Karpas-422 (cell line): ENCODE results near the gene ITSN1. TPM values are rescaled to one million over a fixed set of nuclear protein-coding genes. Genes with fewer than 3 reads are reported as not detected.

Experiments used
- DNase-seq: peaks from one replicate; pipeline ENCODE4 v3.0.0-alpha.2; 2015
- H2AFZ ChIP-seq: fragments of 200-600 bp; sonication (generic); 2 replicates; pipeline ENCODE4 v1.6.1; 2014; ENCODE audit warnings: antibody characterized with exemption, low read length, mixed read lengths
- H3K27ac ChIP-seq: fragments of 200-600 bp; sonication (generic); 2 replicates; pipeline ENCODE4 v1.5.1; 2014; ENCODE audit warnings: mild to moderate bottlenecking, low read length, moderate library complexity
- H3K27me3 ChIP-seq: fragments of 200-600 bp; sonication (generic); 2 replicates; pipeline ENCODE4 v1.6.1; 2014; ENCODE audit warnings: low read length, mixed read lengths
- H3K36me3 ChIP-seq: fragments of 200-600 bp; sonication (generic); 2 replicates; pipeline ENCODE4 v1.6.1; 2014; ENCODE audit warnings: low read length, mixed read lengths; ENCODE audit not compliant: insufficient read depth
- H3K4me1 ChIP-seq: fragments of 200-600 bp; sonication (generic); 2 replicates; pipeline ENCODE4 v1.6.1; 2014; ENCODE audit warnings: mild to moderate bottlenecking, low read length, mixed read lengths
- H3K4me2 ChIP-seq: fragments of 200-600 bp; sonication (generic); 2 replicates; pipeline ENCODE4 v1.6.1; 2014; ENCODE audit warnings: low read length, low read depth, mild to moderate bottlenecking; ENCODE audit not compliant: poor library complexity, severe bottlenecking
- H3K4me3 ChIP-seq: fragments of 200-600 bp; sonication (generic); 2 replicates; pipeline ENCODE4 v1.5.1; 2014; ENCODE audit warnings: mild to moderate bottlenecking, antibody characterized with exemption, low read length, mixed read lengths
- H3K79me2 ChIP-seq: fragments of 200-600 bp; sonication (generic); 2 replicates; pipeline ENCODE4 v1.6.1; 2014; ENCODE audit warnings: mild to moderate bottlenecking, low read length, mixed read lengths
- H3K9ac ChIP-seq: fragments of 200-600 bp; sonication (generic); 2 replicates; pipeline ENCODE4 v1.6.0; 2014; ENCODE audit warnings: low read length
- H3K9me2 ChIP-seq: fragments of 200-600 bp; sonication (generic), shearing (Covaris generic); replicated peaks from 2 replicates; pipeline ENCODE4 v1.6.0; 2014; ENCODE audit warnings: mild to moderate bottlenecking, low read length, moderate library complexity; ENCODE audit not compliant: insufficient read depth
- H3K9me3 ChIP-seq: fragments of 300-700, 200-600 bp; sonication (generic); 2 replicates; pipeline ENCODE4 v1.6.1; 2014; ENCODE audit warnings: low read length, mixed read lengths
- H4K20me1 ChIP-seq: fragments of 200-600 bp; sonication (generic); 2 replicates; pipeline ENCODE4 v1.6.1; 2014; ENCODE audit warnings: mild to moderate bottlenecking, antibody characterized with exemption, low read length, low read depth; ENCODE audit not compliant: insufficient read depth
- total RNA-seq: library from RNA; depleted of rRNA; stranded (reverse); fragments of >200 nt; shearing (Covaris generic); gene quantifications from 2 replicates; pipeline ENCODE4 v1.2.3, GENCODE V29; 2014; ENCODE audit warnings: low replicate concordance

ITSN1 gene
- total RNA-seq, 1 experiment from 2014 or later: 2.3 TPM

- no peaks in the 10 kb centered on the region for H3K9me2 ChIP-seq
- no peaks in the 10 kb centered on the region for H3K79me2 ChIP-seq
- H3K4me3 ChIP-seq: no peak overlapping the region
- no peaks in the 10 kb centered on the region for H3K36me3 ChIP-seq
- DNase-seq: no peak
- no peaks in the 10 kb centered on the region for H3K9me3 ChIP-seq
- H2AFZ ChIP-seq: no peak overlapping the region
- H3K4me2 ChIP-seq: no peak overlapping the region
- no peaks in the 10 kb centered on the region for H3K4me1 ChIP-seq
- H3K27ac ChIP-seq: no peak overlapping the region
- no peaks in the 10 kb centered on the region for H3K27me3 ChIP-seq
- no peak overlapping the region for H3K9ac ChIP-seq
- 0 out of 2 replicates have a peak, but pooled peaks cover 4% of the 10 kb centered on the region for H4K20me1 ChIP-seq
Observed at GRCh38 chr21:33657124-33657820, 15.0 kb downstream of the ITSN1 start.

GRCh38 chr21:33658919-33659567 is 16.7 kb downstream of the ITSN1 start:
- Histone ChIP-seq H4K20me1 (0 out of 2 replicates have a peak, but pooled peaks cover 4% of the 10 kb centered on the region), H3K4me2 (no peak overlapping the region), H3K9me2 (no peaks in the 10 kb centered on the region), H2AFZ (no peak overlapping the region), H3K79me2 (no peaks in the 10 kb centered on the region), H3K36me3 (no peaks in the 10 kb centered on the region), H3K27ac (no peak overlapping the region), H3K27me3 (no peaks in the 10 kb centered on the region), H3K4me3 (no peak overlapping the region), H3K4me1 (no peaks in the 10 kb centered on the region), H3K9ac (no peak overlapping the region), H3K9me3 (no peaks in the 10 kb centered on the region)
- no peak for DNase-seq

- H3K27me3 ChIP-seq: no peaks in the 10 kb centered on the region
- 0 out of 2 replicates have a peak, but pooled peaks cover 4% of the 10 kb centered on the region for H4K20me1 ChIP-seq
- no peaks in the 10 kb centered on the region for H3K9me2 ChIP-seq
- no peaks in the 10 kb centered on the region for H3K36me3 ChIP-seq
- H3K4me3 ChIP-seq: no peak overlapping the region
- no peak for DNase-seq
- no peak overlapping the region for H3K27ac ChIP-seq
- H2AFZ ChIP-seq: no peak overlapping the region
- no peaks in the 10 kb centered on the region for H3K4me1 ChIP-seq
- no peaks in the 10 kb centered on the region for H3K9me3 ChIP-seq
- no peak overlapping the region for H3K4me2 ChIP-seq
- H3K9ac ChIP-seq: no peak overlapping the region
- no peaks in the 10 kb centered on the region for H3K79me2 ChIP-seq
Observed at GRCh38 chr21:33659568-33659949, 17.3 kb downstream of the ITSN1 start.

- Histone ChIP-seq H3K27ac (no peak overlapping the region), H3K79me2 (no peaks in the 10 kb centered on the region), H4K20me1 (no peaks in the 10 kb centered on the region), H3K27me3 (no peaks in the 10 kb centered on the region), H3K4me3 (no peak overlapping the region), H3K4me1 (no peaks in the 10 kb centered on the region), H3K9ac (no peak overlapping the region), H3K4me2 (no peak overlapping the region), H2AFZ (no peak overlapping the region), H3K36me3 (no peaks in the 10 kb centered on the region), H3K9me3 (no peaks in the 10 kb centered on the region), H3K9me2 (no peaks in the 10 kb centered on the region)
- no peak for DNase-seq
Observed at GRCh38 chr21:33660406-33660805, 18.1 kb downstream of the ITSN1 start.

- no peaks in the 10 kb centered on the region for H3K9me3 ChIP-seq
- H3K9me2 ChIP-seq: no peaks in the 10 kb centered on the region
- no peaks in the 10 kb centered on the region for H4K20me1 ChIP-seq
- no peak overlapping the region for H3K4me3 ChIP-seq
- no peaks in the 10 kb centered on the region for H3K79me2 ChIP-seq
- H3K4me2 ChIP-seq: no peak overlapping the region
- H3K27me3 ChIP-seq: no peaks in the 10 kb centered on the region
- H3K36me3 ChIP-seq: no peaks in the 10 kb centered on the region
- H2AFZ ChIP-seq: no peak overlapping the region
- no peaks in the 10 kb centered on the region for H3K4me1 ChIP-seq
- no peak overlapping the region for H3K27ac ChIP-seq
- DNase-seq: no peak
- no peak overlapping the region for H3K9ac ChIP-seq
Observed at GRCh38 chr21:33661146-33661545, 18.8 kb downstream of the ITSN1 start.

- Histone ChIP-seq H3K36me3 (no peaks in the 10 kb centered on the region), H3K9me3 (no peaks in the 10 kb centered on the region), H3K4me2 (no peak overlapping the region), H3K27me3 (no peaks in the 10 kb centered on the region), H4K20me1 (no peaks in the 10 kb centered on the region), H3K79me2 (no peaks in the 10 kb centered on the region), H2AFZ (no peak overlapping the region), H3K4me3 (no peak overlapping the region), H3K4me1 (no peaks in the 10 kb centered on the region), H3K9me2 (no peaks in the 10 kb centered on the region), H3K27ac (no peak overlapping the region), H3K9ac (no peak overlapping the region)
- no peak for DNase-seq
Observed at GRCh38 chr21:33662046-33662445, 19.7 kb downstream of the ITSN1 start.

- no peaks in the 10 kb centered on the region for H3K9me2 ChIP-seq
- no peak overlapping the region for H2AFZ ChIP-seq
- H3K9me3 ChIP-seq: no peaks in the 10 kb centered on the region
- no peak overlapping the region for H3K27ac ChIP-seq
- no peak overlapping the region for H3K4me2 ChIP-seq
- no peaks in the 10 kb centered on the region for H3K36me3 ChIP-seq
- no peaks in the 10 kb centered on the region for H3K27me3 ChIP-seq
- H3K9ac ChIP-seq: no peak overlapping the region
- H3K4me3 ChIP-seq: no peak overlapping the region
- H3K79me2 ChIP-seq: no peaks in the 10 kb centered on the region
- DNase-seq: no peak
- H4K20me1 ChIP-seq: 0 out of 2 replicates have a peak, but pooled peaks cover 9% of the 10 kb centered on the region
- no peaks in the 10 kb centered on the region for H3K4me1 ChIP-seq
Observed at GRCh38 chr21:33663241-33663640, 20.9 kb downstream of the ITSN1 start.

- Histone ChIP-seq H3K9me2 (no peaks in the 10 kb centered on the region), H3K4me2 (no peak overlapping the region), H3K9me3 (no peaks in the 10 kb centered on the region), H3K4me3 (no peak overlapping the region), H4K20me1 (0 out of 2 replicates have a peak, but pooled peaks cover 9% of the 10 kb centered on the region), H2AFZ (no peak overlapping the region), H3K36me3 (no peaks in the 10 kb centered on the region), H3K27me3 (no peaks in the 10 kb centered on the region), H3K4me1 (no peaks in the 10 kb centered on the region), H3K27ac (no peak overlapping the region), H3K79me2 (no peaks in the 10 kb centered on the region), H3K9ac (no peak overlapping the region)
- no peak for DNase-seq
Observed at GRCh38 chr21:33664135-33664534, 21.8 kb downstream of the ITSN1 start.
